BJ (cell line): ENCODE data around the gene ARHGAP25. TPM values are rescaled to one million over a fixed set of nuclear protein-coding genes. Genes with fewer than 3 reads are reported as not detected.

Source experiments
- CTCF ChIA-PET: fragments of 350-600 bp; formaldehyde crosslinking; extraction: SDS; loops from one replicate; lab custom pipeline; 2021; ENCODE audit warnings: antibody characterized with exemption, inconsistent platforms; lab: Yijun Ruan, JAX
- POLR2A ChIA-PET: fragments of 300-600 bp; sonication (Branson Sonifier 250); formaldehyde crosslinking; extraction: SDS; loops from one replicate; lab custom pipeline; 2021; ENCODE audit warnings: antibody characterized with exemption; lab: Charles Lee
- DNase-seq: peaks from one replicate; pipeline ENCODE4 v3.0.0-alpha.2; 2011; ENCODE audit warnings: low read depth
- H3K27me3 ChIP-seq: 2 replicates; pipeline ENCODE4 v1.6.0; 2011; ENCODE audit warnings: low read length; ENCODE audit not compliant: control insufficient read depth, insufficient read depth
- H3K36me3 ChIP-seq: 2 replicates; pipeline ENCODE4 v1.5.1; 2011; ENCODE audit warnings: low read length; ENCODE audit not compliant: control insufficient read depth, insufficient read depth
- H3K4me3 ChIP-seq: 2 replicates; pipeline ENCODE4 v1.5.1; 2011; ENCODE audit warnings: low read depth, mild to moderate bottlenecking, control low read depth, low read length
- CTCF ChIP-seq: IDR thresholded peaks from 2 replicates; pipeline ENCODE4 v1.5.1; 2011; ENCODE audit warnings: low read depth, mild to moderate bottlenecking, control low read depth, inconsistent platforms, low read length, moderate library complexity; ENCODE audit not compliant: insufficient read depth
- polyA plus RNA-seq: library from polyadenylated mRNA; depleted of rRNA; stranded (reverse); fragments of >200 nt; gene quantifications from 2 replicates; pipeline ENCODE4 v1.2.3, GENCODE V29; 2011

ARHGAP25 gene
- polyA plus RNA-seq, 1 experiment = not detected

GRCh38 chr2:68846091-68846490 lies 111.5 kb downstream of the ARHGAP25 start:
- DNase-seq = no peak
- POLR2A ChIA-PET = no interaction called here
- Histone ChIP-seq H3K4me3 (no peak overlapping the region), H3K36me3 (no peaks in the 10 kb centered on the region), H3K27me3 (peaks cover 22% of the 10 kb centered on the region)
- CTCF ChIA-PET = no interaction called here
- no peak for TF ChIP-seq CTCF

- Histone ChIP-seq H3K4me3 (no peak overlapping the region), H3K27me3 (peaks cover 22% of the 10 kb centered on the region), H3K36me3 (no peaks in the 10 kb centered on the region)
- TF ChIP-seq CTCF = no peak
- no peak for DNase-seq
- ChIA-PET CTCF (interaction anchor here (0.8 to 2.3 kb wide), 5 partner anchors 8 to 96 kb away, joined by 3 to 6 read pairs (median 6); no protein-coding TSS in a partner anchor), POLR2A (no interaction called here)
Measured at GRCh38 chr2:68847751-68848150, 113.1 kb downstream of the ARHGAP25 start.

- ChIA-PET CTCF (interaction anchor here (1.0 to 1.9 kb wide), 4 partner anchors 10 to 141 kb away, joined by 3 to 5 read pairs (median 4); no protein-coding TSS in a partner anchor), POLR2A (no interaction called here)
- TF ChIP-seq CTCF = no peak
- Histone ChIP-seq H3K36me3 (no peaks in the 10 kb centered on the region), H3K4me3 (no peak overlapping the region), H3K27me3 (peaks cover 22% of the 10 kb centered on the region)
- DNase-seq = no peak
Measured at GRCh38 chr2:68849579-68850030, 115.0 kb downstream of the ARHGAP25 start.

- Histone ChIP-seq H3K36me3 (no peaks in the 10 kb centered on the region), H3K4me3 (no peak overlapping the region), H3K27me3 (peaks cover 23% of the 10 kb centered on the region)
- TF ChIP-seq CTCF = no peak
- POLR2A ChIA-PET = no interaction called here
- CTCF ChIA-PET = interaction anchor here (1.0 to 1.9 kb wide), 5 partner anchors 12 to 141 kb away, joined by 3 to 8 read pairs (median 4); no protein-coding TSS in a partner anchor
- DNase-seq = no peak
Measured at GRCh38 chr2:68850524-68850923, 115.9 kb downstream of the ARHGAP25 start.

GRCh38 chr2:68853035-68853434 lies 118.4 kb downstream of the ARHGAP25 start:
- DNase-seq = no peak
- Histone ChIP-seq H3K27me3 (peaks cover 14% of the 10 kb centered on the region), H3K36me3 (no peaks in the 10 kb centered on the region), H3K4me3 (no peak overlapping the region)
- no peak for TF ChIP-seq CTCF
- ChIA-PET CTCF (interaction anchor here (1.2 to 2.6 kb wide), 4 partner anchors 8 to 101 kb away, joined by 3 to 8 read pairs (median 4); no protein-coding TSS in a partner anchor), POLR2A (no interaction called here)
